Neural progenitor cell (in vitro differentiated cells): ENCODE measurements around the gene PNMA6E. TPM values are rescaled to one million over a fixed set of nuclear protein-coding genes. Genes with fewer than 3 reads are reported as not detected.
"Not testable (repeated sequence)": the region's sequence is repeated elsewhere in the genome, so short reads cannot be mapped to it uniquely, and the experiment has no call there.

Experiments
- DNase-seq: peaks from one replicate; pipeline ENCODE4 v3.0.0-alpha.2; 2016; ENCODE audit warnings: low spot score
- H2AFZ ChIP-seq: fragments of 200-600 bp; sonication (generic); replicated peaks from 2 replicates; pipeline ENCODE4 v1.6.1; 2016; ENCODE audit warnings: antibody characterized with exemption
- H3F3A ChIP-seq: fragments of 200-600 bp; sonication (generic); 2 replicates; pipeline ENCODE4 v1.6.1; 2016; ENCODE audit warnings: antibody characterized with exemption, low read depth
- H3K27ac ChIP-seq: fragments of 200-600 bp; sonication (generic); 2 replicates; pipeline ENCODE4 v1.5.1; 2016; ENCODE audit warnings: mild to moderate bottlenecking
- H3K27me3 ChIP-seq: fragments of 200-600 bp; sonication (generic); 2 replicates; pipeline ENCODE4 v1.6.1; 2016; ENCODE audit warnings: mild to moderate bottlenecking, moderate library complexity
- H3K36me3 ChIP-seq: fragments of 200-600 bp; sonication (generic); 2 replicates; pipeline ENCODE4 v1.5.1; 2016
- H3K4me1 ChIP-seq: fragments of 200-600 bp; sonication (generic); 2 replicates; pipeline ENCODE4 v1.6.1; 2016; ENCODE audit warnings: mixed run types
- H3K4me2 ChIP-seq: fragments of 200-600 bp; sonication (generic); 2 replicates; pipeline ENCODE4 v1.6.1; 2016
- H3K4me3 ChIP-seq: fragments of 200-600 bp; sonication (generic); 2 replicates; pipeline ENCODE4 v1.5.1; 2016
- H3K79me2 ChIP-seq: fragments of 200-600 bp; sonication (generic); 2 replicates; pipeline ENCODE4 v1.6.1; 2016; ENCODE audit warnings: low read depth
- H3K9ac ChIP-seq: fragments of 200-600 bp; sonication (generic); 2 replicates; pipeline ENCODE4 v1.6.1; 2016
- H3K9me3 ChIP-seq: fragments of 200-600 bp; sonication (generic); 2 replicates; pipeline ENCODE4 v1.5.1; 2016; ENCODE audit warnings: low read depth
- H4K20me1 ChIP-seq: fragments of 200-600 bp; sonication (generic); 2 replicates; pipeline ENCODE4 v1.6.1; 2016; ENCODE audit warnings: low read depth
- H3K27ac Mint-ChIP-seq: 3 replicates; pipeline ENCODE4 v1.8.0; 2021; ENCODE audit warnings: mixed read lengths
- H3K27me3 Mint-ChIP-seq: 2 replicates; pipeline ENCODE4 v1.8.0; 2022; ENCODE audit warnings: low read depth, mild to moderate bottlenecking, inconsistent platforms, moderate library complexity, mixed read lengths; ENCODE audit not compliant: insufficient read depth
- H3K36me3 Mint-ChIP-seq: 3 replicates; pipeline ENCODE4 v1.8.0; 2021; ENCODE audit warnings: mixed read lengths
- H3K4me1 Mint-ChIP-seq: 3 replicates; pipeline ENCODE4 v1.8.0; 2021; ENCODE audit warnings: mixed read lengths
- H3K4me3 Mint-ChIP-seq: 3 replicates; pipeline ENCODE4 v1.8.0; 2021; ENCODE audit warnings: mild to moderate bottlenecking, moderate library complexity, mixed read lengths
- H3K9me3 Mint-ChIP-seq: 3 replicates; pipeline ENCODE4 v1.8.0; 2020; ENCODE audit warnings: mixed read lengths
- CTCF ChIP-seq: fragments of 200-600 bp; sonication (generic); IDR thresholded peaks from 2 replicates; pipeline ENCODE4 v1.5.1; 2017; ENCODE audit warnings: antibody characterized with exemption, mild to moderate bottlenecking
- EZH2 ChIP-seq: fragments of 200-600 bp; sonication (generic); IDR thresholded peaks from 2 replicates; pipeline ENCODE4 v1.6.1; 2017; ENCODE audit warnings: antibody characterized with exemption, mild to moderate bottlenecking, moderate library complexity
- EZH2phosphoT487 ChIP-seq: fragments of 200-600 bp; sonication (generic); IDR thresholded peaks from 2 replicates; pipeline ENCODE4 v1.6.1; 2017; ENCODE audit warnings: antibody characterized with exemption
- total RNA-seq: library from RNA; depleted of rRNA; stranded (reverse); fragments of >200 nt; gene quantifications from 2 replicates; pipeline ENCODE4 v1.2.3, GENCODE V29; 2015; ENCODE audit warnings: low replicate concordance

Gene PNMA6E
- total RNA-seq, 1 donor from 2014 or later, result not detected

- H3K27ac ChIP-seq, result no peak overlapping the region
- no peak for DNase-seq
These were observed 8.4 kb downstream of the PNMA6E start for GRCh38 chrX:153392642-153393321.

GRCh38 chrX:153389460-153389768 is 11.7 kb downstream of the PNMA6E start:
- H3K36me3 Mint-ChIP-seq, H3K9me3 ChIP-seq, H3K4me3 Mint-ChIP-seq, H3K4me2 ChIP-seq, DNase-seq, H3K4me1 ChIP-seq, H3K79me2 ChIP-seq, H4K20me1 ChIP-seq, H3K9ac ChIP-seq, H3K27me3 ChIP-seq, H2AFZ ChIP-seq, H3K36me3 ChIP-seq, H3K9me3 Mint-ChIP-seq, H3K27ac ChIP-seq, H3F3A ChIP-seq, H3K4me1 Mint-ChIP-seq, H3K4me3 ChIP-seq, H3K27ac Mint-ChIP-seq, H3K27me3 Mint-ChIP-seq: not testable (repeated sequence)

More at GRCh38 chrX:153392642-153393321, 8.4 kb downstream of the PNMA6E start:
- Histone ChIP-seq H3K36me3 (no peaks in the 10 kb centered on the region), H3K27me3 (no peaks in the 10 kb centered on the region), H3K9ac (no peak overlapping the region), H4K20me1 (no peaks in the 10 kb centered on the region), H3F3A (no peaks in the 10 kb centered on the region), H3K9me3 (no peaks in the 10 kb centered on the region), H3K4me3 (no peak overlapping the region), H3K4me1 (no peaks in the 10 kb centered on the region), H3K4me2 (no peak overlapping the region), H2AFZ (no peak overlapping the region), H3K79me2 (no peaks in the 10 kb centered on the region)
- peaks cover 14% of the 10 kb centered on the region for H3K9me3 Mint-ChIP-seq
- H3K27me3 Mint-ChIP-seq, result peaks cover 2% of the 10 kb centered on the region
- TF ChIP-seq EZH2phosphoT487 (no peak), EZH2 (no peak), CTCF (no peak)
- peaks cover 10% of the 10 kb centered on the region for H3K4me1 Mint-ChIP-seq
- H3K4me3 Mint-ChIP-seq, result no peak overlapping the region
- no peaks in the 10 kb centered on the region for H3K36me3 Mint-ChIP-seq
- no peak overlapping the region for H3K27ac Mint-ChIP-seq

GRCh38 chrX:153388722-153389459 is 12.3 kb downstream of the PNMA6E start:
- Histone ChIP-seq H3K4me1 (no peaks in the 10 kb centered on the region), H2AFZ (no peak overlapping the region), H4K20me1 (no peaks in the 10 kb centered on the region), H3K4me3 (no peak overlapping the region), H3K27ac (no peak overlapping the region), H3K27me3 (no peaks in the 10 kb centered on the region), H3K79me2 (no peaks in the 10 kb centered on the region), H3K4me2 (no peak overlapping the region), H3K9me3 (no peaks in the 10 kb centered on the region), H3K9ac (no peak overlapping the region), H3K36me3 (no peaks in the 10 kb centered on the region), H3F3A (no peaks in the 10 kb centered on the region)
- H3K27me3 Mint-ChIP-seq, result peaks cover 6% of the 10 kb centered on the region
- no peaks in the 10 kb centered on the region for H3K36me3 Mint-ChIP-seq
- H3K27ac Mint-ChIP-seq, result no peak overlapping the region
- H3K9me3 Mint-ChIP-seq, result peaks cover 7% of the 10 kb centered on the region
- no peaks in the 10 kb centered on the region for H3K4me1 Mint-ChIP-seq
- DNase-seq, result no peak
- no peak overlapping the region for H3K4me3 Mint-ChIP-seq
- no peak for TF ChIP-seq EZH2
- no peak for TF ChIP-seq CTCF
- no peak for TF ChIP-seq EZH2phosphoT487
